Body of pancreas (tissue), 4 donors: ENCODE measurements around the gene KIAA1671. TPM values are rescaled to one million over a fixed set of nuclear protein-coding genes. Genes with fewer than 3 reads are reported as not detected.

Experiments used
- ATAC-seq: fragments of 150-250 bp; one replicate; pipeline ENCODE4 v1.9.1; 2016
- DNase-seq, 4 donors: peaks; one replicate each; pipeline ENCODE4 v3.0.0-alpha.2; 2019
- H3K27ac ChIP-seq, 4 donors: fragments of 200-600 bp; sonication (generic); 1 replicate in 3 of 4; 2 replicates in 1 of 4; pipeline versions ENCODE4 v1.5.1 to v1.6.1; 2016 to 2019; ENCODE audit warnings: mild to moderate bottlenecking in 1 of 4, mixed read lengths in 1 of 4, moderate library complexity in 1 of 4
- H3K27me3 ChIP-seq, 2 donors: fragments of 200-600 bp; sonication (generic); one replicate each; pipeline ENCODE4 v1.6.0; 2016; ENCODE audit warnings: mild to moderate bottlenecking in 1 of 2
- H3K36me3 ChIP-seq, 2 donors: fragments of 200-600 bp; sonication (generic); replicated peaks in 1 of 2; 2 replicates each; pipeline ENCODE4 v1.5.1; 2016; ENCODE audit warnings: low read depth in 2 of 2; ENCODE audit not compliant: insufficient read depth in 1 of 2
- H3K4me1 ChIP-seq: fragments of 200-600 bp; sonication (generic); one replicate; pipeline ENCODE4 v1.6.0; 2016
- H3K4me3 ChIP-seq, 2 donors: fragments of 200-600 bp; sonication (generic); 1 replicate in 1 of 2; 2 replicates in 1 of 2; pipeline ENCODE4 v1.5.1; 2016 to 2019
- H3K9me3 ChIP-seq, 3 donors: fragments of 200-600 bp; sonication (generic); 1 replicate in 2 of 3; 2 replicates in 1 of 3; pipeline ENCODE4 v1.5.1; 2016
- CTCF ChIP-seq, 7 experiments: fragments of 450-650 bp in 4 of 7; fragments of 200-600 bp in 3 of 7; sonication (generic) in 3 of 7; IDR thresholded peaks; one replicate each; pipeline ENCODE4 v1.5.1; 2016 to 2019; ENCODE audit warnings: antibody characterized with exemption in 7 of 7
- POLR2A ChIP-seq, 3 donors: fragments of 450-650 bp; IDR thresholded peaks; one replicate each; pipeline ENCODE4 v1.6.1; 2016; ENCODE audit warnings: antibody characterized with exemption in 3 of 3, mild to moderate bottlenecking in 2 of 3
- WGBS, 2 donors: methylation state at CpG; one replicate each; pipeline ENCODE4 v1.1.5; 2017; 5-methylcytosine and 5-hydroxymethylcytosine counted together
- intact Hi-C: fragments of 100-400 bp; cut with DNase I; formaldehyde crosslinking; loops from one replicate; pipeline ENCODE4 v1.15.1; 2023
- total RNA-seq, 2 donors: library from RNA; depleted of rRNA; stranded (reverse); fragments of >200 nt; gene quantifications; one replicate each; pipeline ENCODE4 v1.1.0, GENCODE V29; 2016

KIAA1671 gene
- total RNA-seq, 2 donors from 2014 or later, result 24.9 to 79.8 TPM

- Histone ChIP-seq H3K4me1 (no peaks in the 10 kb centered on the region), H3K27me3 (no peaks in the 10 kb centered on the region), H3K9me3 (no peaks in the 10 kb centered on the region), H3K27ac (no peak overlapping the region), H3K4me3 (no peak overlapping the region), H3K36me3 (no peaks in the 10 kb centered on the region)
- ATAC-seq, result no peak
- DNase-seq, result no peak
- intact Hi-C loops, result no loop called here
- WGBS, 2 donors, result 46 to 78% methylated on average over 3 to 7 of the region's 7 CpGs
- TF ChIP-seq POLR2A (IDR thresholded peaks at IDR 0.05) (no peak), CTCF (IDR thresholded peaks at IDR 0.05) (no peak)
Measured at GRCh38 chr22:25167082-25167481, 214.6 kb downstream of the KIAA1671 start.

GRCh38 chr22:25167834-25168601 lies 215.5 kb downstream of the KIAA1671 start:
- Histone ChIP-seq H3K36me3 (no peaks in the 10 kb centered on the region), H3K27ac (no peak overlapping the region), H3K4me1 (no peaks in the 10 kb centered on the region), H3K9me3 (no peaks in the 10 kb centered on the region), H3K27me3 (no peaks in the 10 kb centered on the region), H3K4me3 (no peak overlapping the region)
- intact Hi-C loops, result no loop called here
- ATAC-seq, result no peak
- 88% methylated on average over 14 of the region's 14 CpGs for WGBS, 2 donors
- no peak for DNase-seq
- no peak for TF ChIP-seq POLR2A (IDR thresholded peaks at IDR 0.05)
- TF ChIP-seq CTCF (IDR thresholded peaks at IDR 0.05), result no peak

- DNase-seq (no peak), ATAC-seq (no peak)
- 87 to 89% methylated on average over 13 to 17 of the region's 17 CpGs for whole genome bisulfite sequencing, 2 donors
- intact Hi-C loops, result no loop called here
- Histone ChIP-seq H3K4me3 (no peak overlapping the region), H3K27me3 (no peaks in the 10 kb centered on the region), H3K36me3 (peaks cover 0 to 2% of the 10 kb centered on the region in 2 donors), H3K9me3 (no peaks in the 10 kb centered on the region), H3K27ac (no peak overlapping the region), H3K4me1 (no peaks in the 10 kb centered on the region)
- TF ChIP-seq CTCF (IDR thresholded peaks at IDR 0.05), result no peak
- no peak for TF ChIP-seq POLR2A (IDR thresholded peaks at IDR 0.05)
Measured at GRCh38 chr22:25169278-25170031, 216.9 kb downstream of the KIAA1671 start.

- H3K36me3 ChIP-seq, result peaks cover 0 to 12% of the 10 kb centered on the region in 2 donors
- no peaks in the 10 kb centered on the region for H3K9me3 ChIP-seq
- ATAC-seq, result no peak
- no peak for DNase-seq
- no peak overlapping the region for H3K27ac ChIP-seq
- no peaks in the 10 kb centered on the region for H3K27me3 ChIP-seq
- intact Hi-C loops, result no loop called here
- H3K4me1 ChIP-seq, result no peaks in the 10 kb centered on the region
- no peak for TF ChIP-seq CTCF (IDR thresholded peaks at IDR 0.05)
- no peak for TF ChIP-seq POLR2A (IDR thresholded peaks at IDR 0.05)
- 92 to 93% methylated on average over 15 to 16 of the region's 16 CpGs for WGBS, 2 donors
- H3K4me3 ChIP-seq, result no peak overlapping the region
Measured at GRCh38 chr22:25170426-25170980, 218.0 kb downstream of the KIAA1671 start.
